RCC 7860 (cell line): ENCODE data around the gene MAN1A1.
"Not testable (repeated sequence)": the region's sequence is repeated elsewhere in the genome, so short reads cannot be mapped to it uniquely, and the experiment has no call there.

Experiments
- DNase-seq: peaks from one replicate; pipeline ENCODE4 v3.0.0-alpha.2; 2015; ENCODE audit warnings: low spot score
- FAIRE-seq: peaks from 2 replicates; lab custom pipeline; 2012; peaks lifted over from hg19 to GRCh38; lab: Jason Lieb, UNC

MAN1A1 gene

GRCh38 chr6:119174879-119175817, 174.4 kb downstream of the MAN1A1 start:
- no peak for DNase-seq
- no peak for FAIRE-seq

DNA sequence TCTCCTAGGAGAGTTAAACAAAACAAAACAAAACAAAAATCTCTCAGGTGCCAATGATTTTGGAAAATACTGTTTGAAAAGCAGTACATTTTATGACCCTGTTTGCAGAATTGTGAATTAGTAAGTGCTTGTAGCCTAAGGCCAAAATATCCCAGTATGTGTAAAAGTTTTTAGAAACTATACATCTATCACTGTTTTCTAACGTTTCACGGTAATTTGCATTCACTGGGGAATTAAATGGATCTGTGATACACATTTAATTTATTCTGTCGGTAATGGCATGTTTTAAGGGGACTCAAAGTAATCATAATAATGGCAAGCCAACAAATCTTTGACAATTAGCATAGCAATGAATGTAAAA, 175.5 kb downstream of the MAN1A1 start:
- FAIRE-seq = no peak
- no peak for DNase-seq

DNA sequence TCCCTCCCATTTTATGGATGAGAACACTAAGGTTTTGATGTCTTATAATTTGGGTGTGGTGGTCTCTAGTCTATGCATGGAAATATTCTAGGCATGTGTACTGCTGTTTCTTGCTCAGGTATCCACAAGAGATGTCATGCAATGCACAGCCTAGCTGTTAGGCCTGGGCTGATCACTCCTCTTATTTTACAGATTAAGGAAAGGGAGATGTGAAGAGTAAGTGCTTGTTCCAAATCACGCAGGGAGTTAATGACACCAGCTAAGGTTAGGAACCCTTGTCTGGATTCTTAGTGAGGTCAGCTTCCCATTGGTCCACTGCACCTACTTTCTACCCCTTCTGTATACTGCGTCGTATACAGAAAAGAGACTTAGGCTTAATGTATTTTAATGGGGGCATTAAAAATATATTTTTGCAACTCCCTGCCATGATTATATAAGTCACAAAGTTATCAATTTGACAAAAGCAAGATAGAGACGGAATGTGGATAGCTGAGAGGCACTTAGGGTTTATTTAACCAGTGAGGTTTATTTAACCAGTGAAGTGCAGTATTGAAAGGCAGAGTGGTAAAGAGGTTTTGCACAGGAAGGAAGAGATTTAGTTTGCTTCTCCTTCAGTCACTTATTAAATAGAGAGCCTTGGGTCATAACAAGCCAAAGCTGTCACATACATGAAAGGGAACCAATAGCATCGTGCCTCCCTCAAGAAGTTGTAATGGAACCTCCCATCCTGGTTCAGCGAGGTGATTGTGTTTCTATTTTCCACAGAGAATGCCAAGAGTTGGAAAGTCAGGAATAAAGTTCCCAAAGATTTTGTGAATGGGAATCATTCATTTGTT, 176.1 kb downstream of the MAN1A1 start:
- DNase-seq (no peak), FAIRE-seq (no peak)

GRCh38 chr6:119172824-119173223, 176.7 kb downstream of the MAN1A1 start:
- FAIRE-seq (no peak), DNase-seq (no peak)

DNA sequence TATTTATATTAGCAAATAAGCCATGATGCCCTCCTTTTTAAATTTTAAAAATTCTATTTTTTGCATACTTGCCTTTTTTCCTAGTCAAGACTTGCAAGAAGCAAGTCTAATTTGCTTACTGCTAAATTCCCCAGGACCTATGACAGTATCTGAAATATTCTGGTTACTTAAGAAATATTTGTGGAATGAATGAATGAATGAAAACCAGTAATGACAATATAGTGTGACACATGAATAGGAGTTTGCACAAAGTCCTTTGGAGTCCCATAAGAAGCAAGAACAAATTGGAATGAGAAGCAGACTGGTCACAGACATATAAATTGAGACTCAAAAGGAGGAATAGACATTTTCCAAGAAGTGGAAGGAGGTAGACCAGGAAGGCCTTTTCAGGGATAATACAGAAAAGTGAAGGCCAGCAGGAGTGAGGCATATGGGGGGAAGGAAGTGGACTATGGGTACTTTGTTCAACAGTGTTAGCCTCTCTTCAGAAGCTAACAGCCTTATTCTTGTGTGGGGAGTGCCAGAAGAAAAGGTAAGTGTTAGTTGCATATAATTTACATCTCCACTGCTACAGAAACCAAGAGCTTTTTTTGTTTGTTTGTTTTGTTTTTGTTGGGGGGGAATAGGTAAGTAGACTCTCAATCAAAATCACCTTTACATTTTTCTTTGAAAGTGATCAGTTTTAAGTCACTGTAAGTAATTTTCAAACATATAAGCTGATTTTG, 177.5 kb downstream of the MAN1A1 start:
- no peak for FAIRE-seq

DNA sequence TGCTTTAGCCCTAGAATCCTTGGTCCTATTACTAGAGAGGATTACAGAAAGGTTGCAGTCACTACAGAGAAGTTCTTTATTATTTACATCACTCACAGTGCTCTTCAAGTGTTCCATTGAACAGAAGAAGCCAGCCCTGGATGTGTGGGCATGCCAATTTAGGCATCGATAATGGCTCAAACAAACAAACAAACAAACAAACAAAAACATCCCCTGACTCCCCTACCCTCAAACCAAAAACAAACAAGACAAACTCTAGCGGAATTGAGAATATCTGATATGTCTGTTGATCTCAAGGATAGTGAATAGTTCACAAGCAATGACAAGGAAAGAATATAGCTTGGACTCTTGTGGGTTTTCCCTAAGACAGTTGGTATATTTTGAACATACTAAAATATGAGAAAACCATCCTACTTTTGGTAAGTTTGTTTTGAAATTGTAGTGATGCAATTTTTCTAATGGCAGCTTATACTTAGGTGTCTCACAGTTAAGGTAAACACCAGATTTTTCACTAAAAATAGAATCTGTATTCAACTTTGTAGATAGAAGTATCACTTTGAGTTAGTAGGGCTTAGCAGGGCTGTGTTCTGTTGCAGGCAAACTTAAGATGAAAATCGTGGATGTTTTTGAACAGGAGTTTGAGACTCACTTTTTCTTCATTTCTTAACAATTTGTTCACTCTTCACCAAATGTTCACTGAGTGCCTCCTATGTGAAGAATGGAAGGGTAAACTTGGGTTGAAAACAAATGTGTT, 178.3 kb downstream of the MAN1A1 start:
- no peak for FAIRE-seq

More for the DNA sequence above, 177.5 kb downstream of the MAN1A1 start:
- DNase-seq = no peak

GRCh38 chr6:119170447-119171087, 179.0 kb downstream of the MAN1A1 start:
- DNase-seq (no peak), FAIRE-seq (no peak)

More for the DNA sequence above, 178.3 kb downstream of the MAN1A1 start:
- no peak for DNase-seq

GRCh38 chr6:119170103-119170446, 179.5 kb downstream of the MAN1A1 start:
- FAIRE-seq = no peak
- DNase-seq = no peak

DNA sequence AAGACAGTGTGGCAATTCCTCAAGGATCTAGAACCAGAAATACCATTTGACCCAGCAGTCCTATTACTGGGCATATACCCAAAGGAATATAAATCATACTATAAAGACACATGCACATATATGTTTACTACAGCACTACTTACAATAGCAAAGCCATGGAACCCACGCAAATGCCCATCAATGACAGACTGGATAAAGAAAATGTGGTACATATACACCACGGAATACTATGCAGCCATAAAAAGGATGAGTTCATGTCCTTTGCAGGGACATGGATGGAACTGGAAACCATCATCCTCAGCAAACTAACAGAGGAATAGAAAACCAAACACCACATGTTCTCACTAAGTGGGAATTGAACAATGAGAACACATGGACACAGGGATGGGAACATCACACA, 180.2 kb downstream of the MAN1A1 start:
- not testable (repeated sequence) for FAIRE-seq, DNase-seq

DNA sequence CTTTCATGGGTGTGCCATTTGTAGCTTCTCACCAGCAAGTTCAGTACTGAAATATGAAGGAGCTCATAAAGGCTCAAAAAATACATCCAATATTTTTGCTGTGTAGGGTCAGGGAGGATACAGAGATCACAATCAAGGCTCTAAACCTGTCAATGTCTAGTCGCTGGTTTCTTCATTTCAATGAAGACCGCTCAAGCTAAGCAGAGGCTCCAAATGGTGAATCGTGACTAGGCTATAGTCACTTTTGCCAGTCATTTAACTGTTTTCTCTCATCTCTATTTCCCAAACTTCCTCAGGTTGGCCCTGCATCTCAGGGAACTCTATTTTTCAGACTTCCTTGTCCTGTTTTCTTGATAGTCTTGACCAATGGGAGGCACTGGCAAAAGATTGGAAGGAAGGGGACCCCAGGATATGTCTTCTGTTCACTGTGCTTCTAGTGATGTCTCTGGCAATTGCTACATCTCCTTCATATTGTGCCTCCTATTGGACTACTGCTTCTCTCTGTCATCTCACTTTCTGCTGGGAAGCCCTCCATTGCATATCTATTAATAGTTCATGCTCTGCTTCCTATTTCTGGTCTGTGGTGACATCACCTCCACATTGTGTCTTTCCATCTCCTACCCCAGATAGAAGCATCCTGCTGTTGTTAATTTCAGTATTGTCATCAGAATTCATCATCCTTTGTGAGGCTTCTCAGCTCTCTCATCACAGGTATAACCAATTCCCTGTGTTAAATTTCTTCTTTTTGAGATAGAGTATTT, 183.4 kb downstream of the MAN1A1 start:
- FAIRE-seq (no peak), DNase-seq (no peak)

DNA sequence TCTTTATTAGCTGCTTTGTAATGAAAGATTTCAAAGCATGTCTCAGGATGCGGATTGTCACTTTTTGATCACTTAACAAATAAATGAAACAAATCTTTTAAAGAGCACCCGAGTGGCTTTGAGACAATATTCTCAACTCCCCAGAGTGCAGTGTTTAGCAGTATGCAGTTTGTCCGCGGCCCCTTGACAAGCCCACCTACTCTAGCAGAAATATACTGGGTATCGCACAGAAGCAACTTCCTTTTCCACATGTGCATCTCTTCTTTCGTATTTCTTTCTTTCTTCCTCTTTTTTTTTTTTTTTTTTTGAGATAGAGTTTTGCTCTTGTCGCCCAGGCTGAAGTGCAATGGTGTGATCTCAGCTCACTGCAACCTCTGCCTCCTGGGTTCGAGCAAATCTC, 186.6 kb downstream of the MAN1A1 start:
- DNase-seq (no peak), FAIRE-seq (no peak)

DNA sequence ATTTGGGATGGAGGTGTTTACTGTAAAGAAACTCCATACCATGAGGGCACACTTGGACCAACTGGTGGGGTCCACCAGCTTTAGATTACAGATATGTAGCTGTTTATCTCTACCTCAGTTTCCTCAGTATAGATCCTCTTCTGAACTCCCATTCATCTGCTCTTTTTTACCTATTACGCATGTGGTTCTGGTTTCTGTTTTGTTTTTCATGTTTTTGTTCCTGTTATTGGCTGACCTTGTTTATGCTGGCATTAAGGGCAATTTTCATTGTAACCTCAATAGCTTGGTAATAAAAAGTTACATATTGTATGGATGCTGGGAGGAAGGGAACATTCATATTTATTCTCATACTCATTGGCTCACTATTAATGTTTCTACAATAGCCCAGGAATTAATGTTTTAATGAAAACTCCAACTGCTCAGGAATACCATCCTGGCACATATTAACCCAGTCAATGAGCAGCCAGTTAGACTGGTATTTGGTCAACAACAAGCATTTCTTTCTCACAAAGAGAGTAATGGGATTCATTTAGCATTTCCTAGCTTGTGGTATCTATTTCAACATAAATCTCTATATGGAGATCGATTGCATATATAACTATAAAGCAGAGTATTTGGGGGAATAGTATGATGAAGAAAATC, 187.3 kb downstream of the MAN1A1 start:
- FAIRE-seq (no peak), DNase-seq (no peak)

GRCh38 chr6:119161438-119161837, 188.1 kb downstream of the MAN1A1 start:
- FAIRE-seq (no peak), DNase-seq (no peak)

- no peak for FAIRE-seq
- no peak for DNase-seq
Observed at GRCh38 chr6:119160911-119161310, 188.7 kb downstream of the MAN1A1 start.

DNA sequence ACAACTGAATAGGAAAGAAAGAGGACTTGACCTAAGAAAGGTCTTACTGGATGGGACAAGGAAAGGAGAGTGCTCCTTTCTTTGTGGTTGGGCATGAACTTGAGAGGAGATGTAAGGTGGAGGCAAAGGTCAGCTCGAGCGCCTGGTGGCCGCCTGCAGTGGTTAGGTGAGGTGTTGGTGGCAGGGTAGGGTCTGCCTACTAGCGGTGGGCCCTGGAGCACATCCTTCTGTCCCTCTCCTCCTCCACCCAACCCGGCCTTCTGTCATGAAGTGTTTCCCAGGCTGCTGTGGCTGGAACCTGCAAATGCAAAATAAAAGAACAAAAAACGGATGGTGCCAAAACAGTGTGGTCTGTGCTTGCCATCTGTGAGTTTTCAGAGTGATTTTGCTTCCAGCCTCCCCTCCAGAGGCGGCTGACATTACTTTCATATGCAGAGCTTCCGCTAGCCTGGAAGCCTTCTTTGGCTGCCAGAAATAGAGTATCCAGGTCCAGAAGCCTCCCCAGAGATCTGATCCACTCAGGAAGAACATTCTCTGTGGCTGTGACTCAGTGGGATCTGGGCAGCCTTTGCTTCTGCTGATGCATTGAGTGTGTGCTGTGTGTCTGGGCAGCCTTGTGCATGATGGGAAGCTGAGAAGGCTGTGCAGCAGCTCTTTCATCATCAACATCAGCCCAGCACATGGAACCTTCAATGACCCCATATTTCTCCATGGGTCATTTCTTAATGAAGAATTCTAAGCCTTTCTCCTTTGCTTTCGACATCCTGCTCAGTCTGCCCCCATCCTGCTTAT, 191.3 kb downstream of the MAN1A1 start:
- no peak for DNase-seq
- FAIRE-seq = no peak

- DNase-seq = no peak
- no peak for FAIRE-seq
Observed at GRCh38 chr6:119157506-119157815, 192.1 kb downstream of the MAN1A1 start.

GRCh38 chr6:119156757-119157505, 192.6 kb downstream of the MAN1A1 start:
- no peak for DNase-seq
- no peak for FAIRE-seq
